Heart left ventricle (tissue), 13 donors: ENCODE data around the gene KIF13A.

Experiments used
- CTCF ChIP-seq, 12 donors: fragments of 200-600 bp; sonication (generic) in 4 of 12; IDR thresholded peaks; one replicate each; pipeline versions ENCODE4 v1.5.0 to v1.8.0; 2018 to 2022; ENCODE audit warnings: antibody characterized with exemption in 12 of 12, mild to moderate bottlenecking in 5 of 12
- POLR2A ChIP-seq, 2 donors: fragments of 450-650 bp; IDR thresholded peaks; one replicate each; pipeline ENCODE4 v1.6.1; 2017; ENCODE audit warnings: antibody characterized with exemption in 2 of 2, mild to moderate bottlenecking in 2 of 2, moderate library complexity in 2 of 2
- donor health status: ischemic (EF 13 %, LVEDD 7.1; RV severe dilation, severe dysfunction).
- donor health status: DM: no; HTN: yes; CAD: no.
- donor health status: DM: no; HTN: no; CAD: no.
- donor health status: ischemic (EF 25% LVEDD 6.9; RV normal size, moderate dysfunction).
- donor health status: ischemic (EF 25% LVEDD 5.7; RV mildly dilated, moderate dysfunction).
- donor health status: ischemic (EF 35%, LVEDD 5.7; RV mildly dilated, moderate dysfunction).
- donor health status: nonischemic (EF 11% LVEDD 7.7; RV severe dilation, severe dysfunction).
- donor health status: DM: yes; HTN: yes; CAD: no.
- donor health status: PGD.
- donor health status: ischemic (EF 29% LVEDD 5.4; RV normal size, mild dysfunction).
- donor health status: nonischemic (EF 23%, LVEDD 6.1; RV moderate dilation, normal function).

GRCh38 chr6:17957904-17958620 lies 29.4 kb downstream of the KIF13A start:
- TF ChIP-seq CTCF (IDR thresholded peaks at IDR 0.05): no peak
- no peak for TF ChIP-seq POLR2A (IDR thresholded peaks at IDR 0.05)
